ENCODE results near the gene SMIM13. TPM values are rescaled to one million over a fixed set of nuclear protein-coding genes. Genes with fewer than 3 reads are reported as not detected.

The SMIM13 gene
- total RNA-seq, 1 donor from 2014 or later = 11.5 TPM

- TF ChIP-seq CTCF (IDR thresholded peaks at IDR 0.05; ENCODE audit: unreplicated experiment) = no peak
- Mint-ChIP-seq H3K27ac (no peak overlapping the region), H3K4me1 (ENCODE audit: low read depth) (peaks cover 14% of the 10 kb centered on the region), H3K4me3 (ENCODE audit: low read depth) (no peak overlapping the region), H3K36me3 (ENCODE audit: insufficient read depth) (no peaks in the 10 kb centered on the region), H3K27me3 (no peaks in the 10 kb centered on the region), H3K9me3 (ENCODE audit: low read depth) (no peaks in the 10 kb centered on the region)
- DNase-seq (ENCODE audit: low spot score, unreplicated experiment) = no peak
These were observed 30.9 kb upstream of the SMIM13 start for GRCh38 chr6:11062715-11063114.

GRCh38 chr6:11064836-11065235, 28.8 kb upstream of the SMIM13 start:
- H3K36me3 Mint-ChIP-seq (ENCODE audit: insufficient read depth) = no peaks in the 10 kb centered on the region

GRCh38 chr6:11065436-11066202, 28.0 kb upstream of the SMIM13 start:
- Mint-ChIP-seq H3K4me1 (ENCODE audit: low read depth) (peaks cover 21% of the 10 kb centered on the region), H3K9me3 (ENCODE audit: low read depth) (no peaks in the 10 kb centered on the region), H3K27me3 (no peaks in the 10 kb centered on the region), H3K27ac (peak overlapping the region; percentile 42), H3K36me3 (ENCODE audit: insufficient read depth) (no peaks in the 10 kb centered on the region), H3K4me3 (ENCODE audit: low read depth) (no peak overlapping the region)
- no peak for TF ChIP-seq CTCF (IDR thresholded peaks at IDR 0.05; ENCODE audit: unreplicated experiment)
- no peak for DNase-seq (ENCODE audit: low spot score, unreplicated experiment)

More at GRCh38 chr6:11064836-11065235, 28.8 kb upstream of the SMIM13 start:
- Mint-ChIP-seq H3K4me1 (ENCODE audit: low read depth) (peaks cover 21% of the 10 kb centered on the region), H3K4me3 (ENCODE audit: low read depth) (no peak overlapping the region), H3K27ac (no peak overlapping the region), H3K27me3 (no peaks in the 10 kb centered on the region), H3K9me3 (ENCODE audit: low read depth) (no peaks in the 10 kb centered on the region)
- no peak for TF ChIP-seq CTCF (IDR thresholded peaks at IDR 0.05; ENCODE audit: unreplicated experiment)
- DNase-seq (ENCODE audit: low spot score, unreplicated experiment) = no peak

GRCh38 chr6:11066505-11067347, 26.9 kb upstream of the SMIM13 start:
- Mint-ChIP-seq H3K9me3 (ENCODE audit: low read depth) (no peaks in the 10 kb centered on the region), H3K36me3 (ENCODE audit: insufficient read depth) (no peaks in the 10 kb centered on the region), H3K4me3 (ENCODE audit: low read depth) (no peak overlapping the region), H3K27me3 (no peaks in the 10 kb centered on the region), H3K27ac (peak overlapping the region; percentile 14), H3K4me1 (ENCODE audit: low read depth) (peaks cover 21% of the 10 kb centered on the region)
- no peak for DNase-seq (ENCODE audit: low spot score, unreplicated experiment)
- no peak for TF ChIP-seq CTCF (IDR thresholded peaks at IDR 0.05; ENCODE audit: unreplicated experiment)

- TF ChIP-seq CTCF (IDR thresholded peaks at IDR 0.05; ENCODE audit: unreplicated experiment) = no peak
- no peaks in the 10 kb centered on the region for H3K27me3 Mint-ChIP-seq
- no peaks in the 10 kb centered on the region for H3K36me3 Mint-ChIP-seq (ENCODE audit: insufficient read depth)
- H3K9me3 Mint-ChIP-seq (ENCODE audit: low read depth) = no peaks in the 10 kb centered on the region
- H3K4me3 Mint-ChIP-seq (ENCODE audit: low read depth) = no peak overlapping the region
- H3K27ac Mint-ChIP-seq = no peak overlapping the region
- no peak for DNase-seq (ENCODE audit: low spot score, unreplicated experiment)
- peaks cover 21% of the 10 kb centered on the region for H3K4me1 Mint-ChIP-seq (ENCODE audit: low read depth)
These were observed 26.3 kb upstream of the SMIM13 start for GRCh38 chr6:11067348-11067747.

All from progenitor cell of endocrine pancreas (in vitro differentiated cells).